Activated CD4-positive, alpha-beta T cell treated with anti-CD3 and anti-CD28 coated beads, Interleukin-2, amount 50 U/mL, for 48 hours (primary cell): Measurements from ENCODE around the gene SATB1.
"Not testable (repeated sequence)": the region's sequence is repeated elsewhere in the genome, so short reads cannot be mapped to it uniquely, and the experiment has no call there.

ENCODE experiments used
- DNase-seq, 2 experiments: peaks; one replicate each; pipeline ENCODE4 v3.0.0-alpha.2; 2020

SATB1 gene

GRCh38 chr3:18349197-18349798 lies 75.8 kb downstream of the SATB1 start:
- DNase-seq = no peak

- no peak for DNase-seq
These were observed 79.0 kb downstream of the SATB1 start for GRCh38 chr3:18346097-18346496.

GRCh38 chr3:18345015-18345367 lies 80.1 kb downstream of the SATB1 start:
- DNase-seq = no peak

GRCh38 chr3:18344306-18345014 lies 80.7 kb downstream of the SATB1 start:
- no peak for DNase-seq

GRCh38 chr3:18343809-18344208 lies 81.3 kb downstream of the SATB1 start:
- no peak for DNase-seq

- no peak for DNase-seq
These were observed 86.2 kb downstream of the SATB1 start for GRCh38 chr3:18338827-18339514.

- no peak for DNase-seq
These were observed 87.9 kb downstream of the SATB1 start for GRCh38 chr3:18337231-18337630.

GRCh38 chr3:18334837-18335601 lies 90.1 kb downstream of the SATB1 start:
- no peak for DNase-seq

GRCh38 chr3:18330772-18331441 lies 94.2 kb downstream of the SATB1 start:
- not testable (repeated sequence) for DNase-seq

GRCh38 chr3:18308096-18308650 lies 117.0 kb downstream of the SATB1 start:
- DNase-seq = no peak

- no peak for DNase-seq
These were observed 117.6 kb downstream of the SATB1 start for GRCh38 chr3:18307529-18307928.

GRCh38 chr3:18302517-18302916 lies 122.6 kb downstream of the SATB1 start:
- DNase-seq = no peak

- no peak for DNase-seq
These were observed 123.4 kb downstream of the SATB1 start for GRCh38 chr3:18301781-18302180.

- DNase-seq = no peak
These were observed 124.2 kb downstream of the SATB1 start for GRCh38 chr3:18300916-18301315.

- no peak for DNase-seq
These were observed 128.0 kb downstream of the SATB1 start for GRCh38 chr3:18297126-18297525.
